ENCODE measurements around the gene NAGA.
A peak's percentile ranks its signal among the peaks of the same experiment; 100 is the strongest.
"Not testable (repeated sequence)": the region's sequence is repeated elsewhere in the genome, so short reads cannot be mapped to it uniquely, and the experiment has no call there.

The NAGA gene

DNA sequence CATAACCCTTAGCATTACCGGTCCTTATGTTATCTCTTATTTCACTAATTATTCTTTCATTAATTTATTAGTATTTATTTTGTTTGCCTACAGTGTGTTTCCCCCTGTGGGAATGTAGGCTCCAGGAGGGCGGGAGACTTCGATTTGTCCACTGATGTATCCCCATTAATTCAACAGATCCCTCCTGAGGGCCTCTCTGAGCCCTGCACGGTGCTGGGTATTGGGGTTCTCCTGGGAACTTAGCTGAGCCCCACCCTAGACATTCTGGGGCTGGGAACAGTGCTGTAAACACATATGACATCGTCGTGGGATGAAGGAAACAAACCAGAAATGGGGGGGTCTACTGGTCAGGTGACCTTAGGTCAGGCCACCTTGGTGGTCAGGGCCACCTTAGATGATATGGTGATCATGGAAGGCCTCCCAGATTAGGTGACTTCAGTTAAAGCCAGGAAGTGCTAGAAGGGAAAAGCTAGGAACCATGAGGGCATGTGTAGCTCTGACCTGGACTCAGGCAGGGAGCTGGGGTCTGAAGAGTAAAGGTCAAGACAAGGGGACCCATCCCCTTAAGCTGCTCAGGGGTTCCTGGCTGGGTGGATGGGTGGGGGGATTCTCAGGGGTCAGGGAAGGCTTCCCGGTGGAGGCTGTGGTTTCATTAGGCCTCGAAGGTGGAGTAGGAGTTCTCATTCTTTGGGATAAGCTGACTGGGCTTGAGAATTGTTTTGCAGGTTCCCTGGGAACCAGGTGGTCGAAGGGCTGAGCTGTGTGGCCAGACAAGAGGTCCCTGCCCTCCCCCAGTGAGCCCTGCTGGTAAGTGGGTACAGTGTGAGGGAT lies 4.4 kb upstream of the NAGA start:
- DNase-seq = no peak

DNA sequence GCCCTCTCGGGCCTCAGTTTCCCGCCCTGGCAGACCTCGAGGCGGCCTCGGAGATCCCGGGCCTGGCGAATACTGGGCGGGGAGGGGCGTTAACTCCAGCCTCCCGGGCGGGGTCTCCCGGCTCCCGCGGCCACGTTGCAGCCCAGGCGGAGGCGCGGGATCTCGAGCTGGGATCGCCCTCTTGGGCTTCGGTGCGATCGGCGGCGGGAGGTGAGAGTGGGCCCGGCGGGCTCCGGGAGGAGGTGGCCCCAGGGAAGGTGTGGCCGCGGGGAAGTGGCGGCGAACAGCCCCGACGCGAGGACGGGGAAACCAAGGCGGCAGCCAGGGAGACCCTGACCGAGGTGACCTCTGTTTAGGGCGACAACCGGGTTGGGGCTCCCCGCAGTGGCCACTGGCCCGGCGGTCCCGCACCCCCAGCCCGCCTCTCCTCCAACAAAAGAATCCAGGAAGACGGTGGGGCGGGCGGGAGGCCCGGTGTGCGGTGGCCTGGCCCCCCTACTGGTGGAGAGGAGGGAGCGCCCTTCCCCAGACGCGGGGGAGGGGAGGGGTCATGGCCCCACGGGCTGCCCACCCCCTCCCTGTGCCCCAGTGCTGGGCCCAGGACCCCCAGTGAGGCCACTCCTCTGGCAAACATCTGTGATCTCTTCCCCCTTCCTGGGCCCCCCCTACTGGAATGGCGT lies 3.7 kb upstream of the NAGA start, which contains the start of gene PHETA2:
Gene PHETA2 (plus strand): TSS at position 117 of the 680 bp plus-strand sequence. CDS start 3,046 bp downstream, outside the sequence.
- peak; percentile 52 for DNase-seq

DNA sequence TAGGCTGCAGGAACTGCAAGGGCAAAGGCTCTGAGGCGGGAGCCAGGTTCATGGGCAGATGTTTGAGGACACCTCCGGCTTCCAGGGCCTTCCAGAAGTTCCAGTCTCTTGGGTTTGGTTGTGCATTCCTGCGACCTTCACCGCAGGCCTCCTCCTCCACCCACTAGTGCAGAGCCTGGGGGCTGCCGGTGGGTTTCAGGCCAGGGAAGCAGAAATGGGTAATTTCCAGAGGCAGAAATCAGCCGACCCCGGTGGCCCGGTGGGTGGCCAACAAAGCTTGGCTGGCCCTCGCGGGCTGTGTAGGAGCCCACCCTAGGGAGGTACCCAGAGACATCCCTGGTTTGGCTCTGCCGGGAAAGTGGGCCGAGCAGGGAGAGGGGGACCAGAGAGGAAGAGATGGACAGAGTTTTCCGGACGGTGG lies 3.0 kb upstream of the NAGA start:
- DNase-seq = no peak

DNA sequence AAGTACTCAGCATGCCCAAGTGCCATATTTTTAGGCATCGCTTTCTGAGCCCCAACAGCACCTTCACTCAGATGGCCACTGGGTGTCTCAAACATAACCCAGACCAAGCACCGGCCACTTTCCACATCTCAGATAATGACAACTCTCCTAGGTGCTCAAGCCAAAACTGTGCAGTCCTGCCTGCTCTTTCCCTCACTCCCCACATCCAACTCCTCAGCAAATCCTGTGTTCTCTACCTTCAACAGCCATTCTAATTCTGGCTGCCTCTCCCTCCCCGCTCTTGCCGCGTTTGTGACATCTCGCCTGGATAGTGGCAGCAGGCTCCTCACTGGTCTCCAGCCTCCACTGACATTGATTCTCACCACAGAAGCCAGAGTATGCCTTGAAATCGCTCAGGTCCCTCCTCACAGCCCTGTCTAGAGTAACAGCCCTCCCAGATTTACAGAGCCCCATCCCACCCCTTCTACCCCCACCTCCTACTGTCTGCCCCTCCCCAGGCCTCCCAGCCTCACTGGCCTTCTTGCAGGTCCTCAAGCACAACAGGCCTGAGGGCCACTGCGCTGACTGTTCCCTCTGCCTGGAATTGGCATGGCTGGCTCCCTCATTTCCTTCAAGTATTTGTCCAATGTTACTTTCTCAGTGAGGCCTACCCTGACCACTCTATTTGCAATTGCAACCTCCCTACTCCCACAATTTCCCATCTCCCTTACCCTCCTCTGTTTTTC lies 2.2 kb upstream of the NAGA start:
- no peak for DNase-seq

DNA sequence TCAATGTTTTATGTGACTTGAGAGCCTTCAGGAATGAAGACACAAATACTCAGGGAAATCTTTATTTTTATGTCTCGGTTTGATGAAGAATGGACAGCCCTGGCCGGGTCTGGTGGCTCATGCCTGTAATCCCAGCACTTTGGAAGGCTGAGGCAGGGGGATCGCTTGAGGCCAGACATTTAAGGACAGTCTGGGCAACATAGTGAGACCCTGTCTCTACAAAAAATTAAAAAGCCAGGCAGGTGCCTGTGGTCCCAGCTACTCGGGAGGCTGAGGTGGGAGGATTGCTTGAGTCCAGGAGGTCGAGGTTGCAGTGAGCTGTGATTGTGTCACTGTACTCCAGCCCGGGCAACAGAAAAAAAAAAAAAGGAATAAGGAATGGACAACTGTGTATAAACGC lies 896 bp upstream of the NAGA start:
- not testable (repeated sequence) for DNase-seq

DNA sequence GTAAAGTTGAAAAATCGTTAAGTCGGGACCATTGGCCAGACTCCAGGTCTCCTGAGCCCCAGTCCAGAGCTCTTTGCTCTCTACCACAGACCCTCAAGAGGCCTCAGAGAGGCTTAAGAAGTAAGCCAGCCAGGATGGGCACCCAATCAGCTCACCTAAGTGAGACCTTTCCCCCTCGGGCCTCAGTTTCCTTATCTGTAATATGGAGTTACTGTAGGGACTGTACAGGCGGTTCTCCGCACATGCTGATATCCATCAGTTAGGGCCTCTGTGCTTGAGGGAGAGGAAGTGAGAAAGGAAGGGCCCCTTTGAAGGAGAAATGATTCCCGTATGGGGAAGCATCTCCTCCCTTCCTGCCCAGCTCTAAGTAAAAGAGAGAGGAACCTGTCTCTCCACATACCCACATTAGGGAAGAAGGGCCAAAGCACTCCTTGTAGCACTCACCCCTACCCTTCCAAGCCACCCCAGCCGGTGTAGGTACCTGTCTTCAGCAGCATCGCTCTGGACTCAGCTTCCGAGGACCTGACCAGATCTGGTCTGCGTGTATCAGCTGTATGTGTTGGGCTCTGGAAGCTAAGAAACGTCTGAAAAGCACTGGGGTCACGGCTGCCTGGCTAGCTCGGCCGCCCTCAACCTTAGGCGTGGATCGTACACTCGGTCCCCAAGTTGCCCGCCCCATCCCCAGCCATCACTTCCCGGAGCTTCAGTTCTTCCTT lies 653 bp downstream of the NAGA start:
- DNase-seq = no peak

DNA sequence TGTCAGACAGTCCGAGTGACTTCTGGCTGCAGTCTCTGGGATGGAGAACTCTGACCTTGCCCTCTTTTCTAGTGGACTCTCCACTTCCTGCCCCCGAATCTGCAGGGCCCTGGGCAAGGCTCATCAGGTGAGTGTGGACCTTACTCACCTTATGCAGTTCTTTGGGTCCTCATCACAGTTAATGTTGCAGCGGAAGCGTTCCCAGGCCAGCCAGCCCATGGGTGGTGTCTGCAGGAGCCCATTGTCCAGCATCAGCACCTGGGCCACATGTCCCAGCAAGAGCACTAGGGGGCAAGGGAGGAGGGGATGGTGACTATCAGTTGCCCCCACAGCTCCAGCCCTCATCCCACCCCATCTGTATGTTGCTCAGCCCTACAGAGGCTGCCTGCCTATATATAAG lies 2.3 kb downstream of the NAGA start:
- DNase-seq = no peak

DNA sequence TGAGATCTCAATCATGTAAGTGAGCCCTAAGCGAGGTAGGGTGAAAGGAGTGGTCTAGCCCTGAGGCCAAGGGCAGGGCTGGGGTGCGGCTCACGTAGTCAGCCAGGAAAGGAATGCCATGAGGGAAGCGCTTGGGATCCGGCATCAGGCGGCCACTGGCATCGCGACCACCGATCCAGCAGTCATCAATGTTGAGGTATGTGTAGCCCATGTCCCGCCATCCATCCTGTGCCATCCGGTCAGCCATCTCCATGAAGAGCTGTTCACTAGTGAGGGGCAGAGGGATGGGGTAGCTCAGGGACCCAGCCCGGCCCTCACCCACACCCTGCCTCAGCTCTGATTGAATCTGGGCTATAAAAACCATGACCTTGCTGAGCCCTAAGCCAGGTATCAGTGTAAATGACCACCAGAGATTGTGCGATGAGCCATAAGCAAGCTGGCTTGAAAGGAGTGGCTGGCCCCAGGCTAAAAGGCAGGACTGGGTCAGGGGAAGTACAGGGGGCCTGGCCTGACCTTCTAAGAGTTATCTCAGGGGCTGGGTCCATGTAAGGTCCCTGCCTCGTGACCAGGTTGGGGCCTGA lies 2.9 kb downstream of the NAGA start:
- no peak for DNase-seq

DNA sequence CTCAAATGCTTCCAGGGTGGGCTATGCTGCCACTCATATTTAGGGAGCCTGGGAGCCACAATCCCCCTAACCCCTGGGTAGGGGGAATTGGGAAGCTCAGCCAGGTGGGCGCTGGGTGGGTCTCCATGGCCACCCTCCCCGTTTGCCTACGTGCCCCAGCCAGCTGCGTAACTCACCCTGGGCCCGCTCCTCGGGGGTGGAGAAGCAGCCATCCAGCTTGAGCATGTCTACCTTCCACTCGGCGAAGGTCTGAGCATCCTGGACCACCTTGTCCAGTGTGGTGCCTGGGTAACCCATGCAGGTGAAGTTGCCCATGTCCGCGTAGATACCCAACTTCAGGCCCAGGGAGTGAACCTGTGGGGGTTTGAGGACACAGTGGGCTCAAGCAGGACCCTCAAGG lies 3.7 kb downstream of the NAGA start:
- DNase-seq = no peak

DNA sequence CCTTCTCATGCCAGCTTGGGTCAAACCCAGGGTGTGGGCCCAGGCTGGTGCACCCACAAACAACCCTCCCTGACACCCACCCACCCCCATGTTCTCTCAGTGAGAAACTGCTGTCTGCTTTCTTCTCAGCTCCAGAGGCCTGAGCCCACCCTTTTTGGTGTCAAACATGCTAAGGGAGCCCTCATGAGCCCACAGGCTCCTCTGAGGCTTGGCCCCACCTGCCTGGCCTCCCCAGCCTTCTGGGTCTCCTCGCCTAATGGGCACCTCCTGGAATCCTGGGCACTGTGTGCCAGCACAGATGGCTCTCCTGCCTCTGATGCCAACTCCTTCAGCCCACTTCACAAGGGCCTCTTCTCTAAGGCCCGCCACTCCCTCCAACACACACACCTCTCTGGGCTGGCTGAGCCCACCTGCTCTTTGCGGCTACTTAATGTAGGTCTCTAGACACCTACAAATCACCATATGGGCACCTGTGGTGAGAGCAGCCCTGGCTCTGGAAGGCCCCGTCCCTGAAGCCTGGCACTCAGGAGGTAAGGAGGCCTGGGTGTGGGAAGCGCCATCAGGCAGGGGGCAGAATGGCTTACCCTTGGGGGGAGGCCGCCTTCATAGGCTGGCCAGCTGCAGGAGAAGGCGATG lies 4.4 kb downstream of the NAGA start:
- no peak for DNase-seq

DNA sequence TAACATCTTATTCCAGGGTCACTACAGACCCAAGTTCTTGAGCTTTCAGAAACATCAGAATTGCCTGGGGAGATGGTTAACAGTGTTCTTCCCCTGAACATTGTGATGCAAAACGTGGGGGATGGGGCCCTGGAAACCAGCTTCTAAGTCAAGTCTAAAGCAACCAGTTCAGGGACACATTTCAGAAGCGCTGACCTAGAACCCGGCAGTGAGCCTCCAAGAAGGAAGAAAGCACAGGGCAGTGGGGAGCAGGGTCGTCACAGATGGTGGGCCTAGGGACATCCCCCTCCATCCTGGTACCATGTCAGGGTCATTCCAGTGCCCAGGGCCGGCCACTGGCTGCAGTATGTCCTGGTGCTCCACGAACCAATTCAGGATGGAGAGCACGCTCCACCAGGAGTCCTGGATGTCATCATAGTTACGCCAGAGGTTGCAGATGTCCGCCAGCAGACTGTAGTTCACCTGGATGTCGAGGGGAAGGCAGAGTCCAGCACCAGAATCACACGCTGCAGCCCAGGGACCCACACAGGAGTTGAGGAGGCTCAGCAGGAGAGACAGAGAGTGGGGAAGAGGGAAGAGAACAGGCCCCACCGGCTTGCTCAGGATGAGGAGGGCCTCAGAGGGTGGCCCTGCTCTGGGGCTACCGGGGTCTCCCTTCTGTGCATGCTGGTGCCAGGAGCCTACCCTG lies 5.0 kb downstream of the NAGA start:
- no peak for DNase-seq

DNA sequence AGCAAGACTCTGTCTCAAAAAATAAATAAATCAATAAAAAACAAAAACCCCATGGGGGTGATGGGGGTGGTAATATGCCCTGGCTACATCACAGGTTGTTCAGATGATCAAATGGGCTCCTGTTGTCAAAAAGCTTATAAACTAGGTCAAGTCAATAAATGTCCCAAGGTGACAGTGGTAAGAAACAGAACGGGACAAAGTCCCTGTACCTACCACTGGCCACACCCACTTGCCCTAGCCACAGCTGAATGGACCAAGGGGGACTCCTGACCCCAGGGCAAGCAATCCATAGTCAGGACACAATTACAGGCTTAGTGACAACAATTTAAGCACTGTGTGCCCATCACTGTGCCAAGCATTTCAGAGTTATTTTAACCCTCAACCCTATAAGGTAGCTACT lies 6.0 kb downstream of the NAGA start:
- DNase-seq = no peak

DNA sequence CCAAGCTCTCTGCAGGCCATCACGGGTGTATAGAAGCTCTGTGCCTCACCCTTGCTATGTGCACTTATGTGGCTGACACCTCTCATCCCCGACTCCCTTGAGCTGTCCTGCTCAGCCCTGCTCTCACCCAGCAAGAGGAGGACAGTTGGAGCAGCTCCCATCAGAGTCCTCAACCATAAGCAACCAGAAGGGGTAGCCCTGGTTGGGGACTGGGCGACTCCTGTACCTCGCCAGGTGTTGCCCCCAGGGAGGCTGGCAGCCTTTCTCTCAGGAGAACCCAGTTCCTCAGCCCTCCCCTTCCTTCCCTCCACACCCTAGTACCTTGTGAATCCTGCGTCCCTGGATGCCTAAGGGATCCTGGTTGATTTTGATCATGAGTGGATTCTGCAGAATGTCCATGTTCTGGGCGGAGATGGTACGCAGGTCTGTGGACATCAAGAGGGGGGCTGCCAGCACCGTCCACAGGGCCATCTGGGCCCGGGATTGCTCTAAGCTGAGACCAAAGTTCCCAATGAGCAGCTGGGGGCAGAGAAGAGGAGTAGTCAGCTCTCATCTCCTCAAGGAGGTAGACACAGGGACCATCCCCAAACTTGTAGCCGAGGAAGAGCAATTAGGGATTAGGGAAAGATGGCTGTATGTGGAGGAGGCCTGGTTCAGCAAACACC lies 8.0 kb downstream of the NAGA start:
- no peak for DNase-seq

DNA sequence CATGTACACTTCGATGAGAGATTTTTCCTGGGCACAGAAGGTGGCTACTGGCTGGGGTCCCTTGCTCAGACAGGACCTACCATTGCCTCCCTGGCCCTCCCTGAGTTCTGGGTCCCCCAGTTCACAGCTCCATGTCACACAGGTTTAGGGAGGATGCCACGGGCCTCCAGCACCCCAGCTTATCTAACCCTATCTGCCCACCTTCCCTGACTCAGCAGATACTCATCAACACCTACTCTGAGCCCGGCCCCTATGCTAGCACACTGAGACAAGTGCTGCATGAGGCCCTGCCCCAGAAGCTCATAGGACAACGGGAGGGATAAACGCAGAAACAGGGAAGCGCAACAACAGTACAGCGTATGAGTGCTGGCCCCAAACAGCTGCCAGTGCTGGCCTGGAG lies 9.6 kb downstream of the NAGA start:
- no peak for DNase-seq

DNA sequence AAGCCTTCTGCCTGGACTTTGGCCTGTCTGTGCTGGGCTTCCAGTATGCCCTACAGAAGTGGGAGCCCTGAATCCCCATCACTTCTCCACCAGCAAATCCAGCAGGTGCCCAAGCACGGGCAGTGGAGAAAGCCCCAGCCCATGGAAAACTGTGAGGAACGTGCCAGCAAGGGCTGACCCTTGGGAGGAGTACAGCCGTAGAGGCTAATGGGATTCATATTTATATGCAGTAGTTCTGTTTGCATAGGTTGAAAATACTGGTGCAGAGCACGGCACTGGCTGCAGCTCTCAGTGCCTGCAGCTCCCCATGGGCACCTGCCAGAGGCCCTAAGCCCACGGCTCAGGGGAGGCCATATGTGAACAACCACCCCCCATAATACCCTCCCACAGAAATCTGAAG lies 10.1 kb downstream of the NAGA start:
- DNase-seq = no peak

DNA sequence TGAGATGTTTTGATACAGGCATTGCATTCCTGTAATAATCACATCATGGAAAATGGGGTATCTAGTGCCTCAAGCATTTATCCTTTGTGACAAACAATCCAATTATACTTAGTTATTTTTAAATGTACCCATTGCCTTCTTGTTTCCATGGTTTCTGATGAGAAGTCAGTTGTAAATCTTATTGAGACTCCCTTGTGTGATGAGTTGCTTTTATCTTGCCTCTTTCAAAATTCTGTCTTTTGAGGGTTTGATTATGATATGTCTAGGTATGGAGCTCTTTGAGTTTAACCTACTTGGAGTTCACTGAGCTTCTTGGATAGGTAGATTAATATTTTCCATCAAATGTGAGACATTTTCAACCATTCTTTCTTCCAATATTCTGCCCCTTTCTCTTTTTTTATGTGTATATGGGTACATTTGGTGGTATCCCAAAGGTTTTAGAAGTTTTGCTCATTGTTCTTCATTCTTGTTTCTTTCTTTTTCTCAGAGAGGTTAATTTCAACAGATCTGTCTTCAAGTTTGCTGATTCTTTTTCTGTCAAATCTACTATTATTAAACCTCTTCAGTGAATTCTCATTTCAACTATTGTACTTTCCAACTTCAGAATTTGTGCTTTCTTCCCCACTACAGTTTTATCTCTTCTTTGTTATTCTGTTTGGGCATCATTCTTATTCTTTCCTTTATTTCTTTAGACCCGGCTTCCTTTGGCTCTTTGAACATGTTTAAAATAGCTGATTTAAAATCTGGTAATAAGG lies 13.7 kb downstream of the NAGA start:
- DNase-seq = no peak

DNA sequence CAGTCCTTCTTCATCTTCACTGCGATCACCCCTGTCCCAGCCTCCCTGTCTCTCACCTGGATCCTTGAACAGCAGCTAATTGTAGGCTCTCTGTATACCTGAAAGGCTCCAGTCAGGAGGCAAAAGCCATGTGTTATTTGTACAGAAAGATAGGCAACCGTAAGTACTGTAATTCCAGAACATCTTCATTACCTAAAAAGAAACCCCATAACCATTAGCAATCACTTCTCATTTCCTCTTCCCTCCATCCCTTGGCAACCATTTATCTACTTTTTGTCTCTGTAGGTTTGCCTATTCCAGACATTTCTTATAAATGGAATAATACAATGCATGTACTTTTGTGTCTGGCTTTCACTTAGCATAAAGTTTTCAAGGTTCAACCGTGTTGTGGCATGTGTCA lies 17.8 kb downstream of the NAGA start:
- no peak for DNase-seq

DNA sequence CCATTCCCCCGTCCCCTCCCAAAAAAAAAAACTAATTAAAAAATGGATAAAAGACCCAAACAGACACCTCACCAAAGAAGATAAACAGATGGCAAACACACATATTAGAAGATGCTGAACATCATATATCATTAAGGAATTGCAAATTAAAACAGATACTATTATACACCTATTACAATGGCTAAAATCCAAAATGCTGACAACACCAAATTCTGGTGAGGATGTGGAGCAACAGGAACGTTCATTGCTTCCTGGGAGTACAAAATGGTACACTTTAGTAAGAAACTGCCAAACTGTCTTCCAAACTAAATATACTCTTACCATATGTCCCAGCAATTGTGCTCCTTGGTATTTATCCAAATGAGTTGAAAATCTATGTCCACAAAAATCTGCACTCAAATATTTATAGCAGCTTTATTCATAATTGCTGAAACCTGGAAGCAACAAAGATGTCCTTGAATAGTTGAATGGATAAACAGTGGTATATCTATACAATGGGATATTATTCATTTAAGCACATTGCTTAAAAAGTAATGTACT lies 19.9 kb downstream of the NAGA start:
- no peak for DNase-seq

DNA sequence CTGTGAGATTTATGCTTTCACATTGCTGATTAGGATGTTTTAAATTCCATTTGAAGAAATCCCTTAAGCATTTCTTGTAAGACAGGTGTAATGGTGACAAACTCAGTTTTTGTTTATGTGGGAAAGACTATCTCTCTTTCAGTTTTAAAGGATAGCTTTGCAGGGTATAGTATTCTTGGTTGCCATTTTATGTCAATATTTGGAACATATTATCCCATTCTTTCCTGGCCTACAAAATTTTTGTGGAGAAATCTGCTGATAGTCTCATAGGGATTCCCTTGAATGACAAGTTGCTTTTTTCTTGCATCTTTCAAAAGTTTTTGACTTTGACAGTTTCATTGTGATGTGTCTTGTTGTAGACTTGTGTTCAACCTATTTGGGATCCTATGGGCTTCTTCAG lies 28.8 kb downstream of the NAGA start:
- no peak for DNase-seq

DNA sequence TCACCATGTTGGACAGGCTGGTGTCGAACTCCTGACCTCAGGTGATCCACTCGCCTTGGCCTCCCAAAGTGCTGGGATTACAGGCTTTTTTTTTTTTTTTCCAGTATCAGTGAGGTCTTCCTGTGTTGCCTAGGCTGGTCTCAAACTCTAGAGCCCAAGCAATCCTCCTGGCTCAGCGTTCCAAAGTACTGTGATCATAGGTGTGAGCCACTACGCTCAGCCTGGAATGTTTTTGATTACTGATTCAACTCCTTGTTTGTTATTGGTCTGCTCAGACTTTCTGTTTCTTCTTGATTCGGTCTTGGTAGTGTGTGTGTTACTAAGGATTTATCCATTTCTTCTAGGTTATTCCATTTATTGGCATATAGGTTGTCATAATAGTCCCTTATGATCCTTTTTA lies 31.3 kb downstream of the NAGA start:
- DNase-seq = no peak

All from stimulated activated CD4-positive, alpha-beta T cell treated with anti-CD3 and anti-CD28 coated beads, Interleukin-1b, Interleukin-23, amount 100 ng/mL, for 48 hours (primary cell).